Fibroblast of mammary gland (primary cell): ENCODE measurements around the gene DDB1.

Experiments used
- DNase-seq: peaks from one replicate; pipeline ENCODE4 v3.0.0-alpha.2; 2010; ENCODE audit warnings: low read depth
- H3K4me3 ChIP-seq: 2 replicates; pipeline ENCODE4 v1.5.1; 2011; ENCODE audit warnings: low read depth, mild to moderate bottlenecking, low read length, moderate library complexity; ENCODE audit not compliant: control insufficient read depth
- TF ChIP-seq, protein P1 (sequence below): conservative IDR thresholded peaks from 2 replicates; pipeline ENCODE4 v1.5.1; 2011; ENCODE audit warnings: low read depth, low read length, inconsistent platforms; ENCODE audit not compliant: control insufficient read depth, insufficient read depth

Gene DDB1

DNA sequence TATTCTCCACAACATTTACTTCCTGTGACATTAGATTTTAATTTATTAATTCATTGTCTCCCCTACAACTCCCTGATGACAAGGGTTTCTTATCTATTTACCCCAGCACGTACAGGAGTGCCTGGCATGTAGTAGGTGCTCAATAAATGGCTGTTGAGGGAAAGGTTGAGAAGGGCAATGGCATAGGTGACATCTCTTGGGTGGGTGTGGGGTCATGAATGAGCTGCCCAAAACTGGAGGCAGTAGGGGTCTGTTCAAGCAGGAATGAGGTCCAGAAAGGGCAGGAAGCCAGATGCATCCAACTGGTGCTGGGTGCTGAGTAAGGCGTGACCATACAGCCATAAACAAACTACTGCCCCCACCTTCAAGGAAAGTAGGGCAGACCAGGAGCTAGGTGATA lies 40.5 kb downstream of the DDB1 start:
- no peak for DNase-seq
- TF ChIP-seq, protein P1, sequence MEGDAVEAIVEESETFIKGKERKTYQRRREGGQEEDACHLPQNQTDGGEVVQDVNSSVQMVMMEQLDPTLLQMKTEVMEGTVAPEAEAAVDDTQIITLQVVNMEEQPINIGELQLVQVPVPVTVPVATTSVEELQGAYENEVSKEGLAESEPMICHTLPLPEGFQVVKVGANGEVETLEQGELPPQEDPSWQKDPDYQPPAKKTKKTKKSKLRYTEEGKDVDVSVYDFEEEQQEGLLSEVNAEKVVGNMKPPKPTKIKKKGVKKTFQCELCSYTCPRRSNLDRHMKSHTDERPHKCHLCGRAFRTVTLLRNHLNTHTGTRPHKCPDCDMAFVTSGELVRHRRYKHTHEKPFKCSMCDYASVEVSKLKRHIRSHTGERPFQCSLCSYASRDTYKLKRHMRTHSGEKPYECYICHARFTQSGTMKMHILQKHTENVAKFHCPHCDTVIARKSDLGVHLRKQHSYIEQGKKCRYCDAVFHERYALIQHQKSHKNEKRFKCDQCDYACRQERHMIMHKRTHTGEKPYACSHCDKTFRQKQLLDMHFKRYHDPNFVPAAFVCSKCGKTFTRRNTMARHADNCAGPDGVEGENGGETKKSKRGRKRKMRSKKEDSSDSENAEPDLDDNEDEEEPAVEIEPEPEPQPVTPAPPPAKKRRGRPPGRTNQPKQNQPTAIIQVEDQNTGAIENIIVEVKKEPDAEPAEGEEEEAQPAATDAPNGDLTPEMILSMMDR = no peak
- no peak overlapping the region for H3K4me3 ChIP-seq

- DNase-seq = no peak
- no peak overlapping the region for H3K4me3 ChIP-seq
- TF ChIP-seq, protein P1 = no peak
These were observed 41.8 kb downstream of the DDB1 start for GRCh38 chr11:61290905-61291690.

GRCh38 chr11:61287338-61287977 lies 45.4 kb downstream of the DDB1 start:
- no peak overlapping the region for H3K4me3 ChIP-seq
- TF ChIP-seq, protein P1 = no peak
- DNase-seq = no peak

- no peak overlapping the region for H3K4me3 ChIP-seq
- DNase-seq = no peak
- TF ChIP-seq, protein P1 = no peak
These were observed 49.3 kb downstream of the DDB1 start for GRCh38 chr11:61283613-61284012.

- no peak for DNase-seq
- TF ChIP-seq, protein P1 = no peak
- no peak overlapping the region for H3K4me3 ChIP-seq
These were observed 51.2 kb downstream of the DDB1 start for GRCh38 chr11:61281581-61282250.

DNA sequence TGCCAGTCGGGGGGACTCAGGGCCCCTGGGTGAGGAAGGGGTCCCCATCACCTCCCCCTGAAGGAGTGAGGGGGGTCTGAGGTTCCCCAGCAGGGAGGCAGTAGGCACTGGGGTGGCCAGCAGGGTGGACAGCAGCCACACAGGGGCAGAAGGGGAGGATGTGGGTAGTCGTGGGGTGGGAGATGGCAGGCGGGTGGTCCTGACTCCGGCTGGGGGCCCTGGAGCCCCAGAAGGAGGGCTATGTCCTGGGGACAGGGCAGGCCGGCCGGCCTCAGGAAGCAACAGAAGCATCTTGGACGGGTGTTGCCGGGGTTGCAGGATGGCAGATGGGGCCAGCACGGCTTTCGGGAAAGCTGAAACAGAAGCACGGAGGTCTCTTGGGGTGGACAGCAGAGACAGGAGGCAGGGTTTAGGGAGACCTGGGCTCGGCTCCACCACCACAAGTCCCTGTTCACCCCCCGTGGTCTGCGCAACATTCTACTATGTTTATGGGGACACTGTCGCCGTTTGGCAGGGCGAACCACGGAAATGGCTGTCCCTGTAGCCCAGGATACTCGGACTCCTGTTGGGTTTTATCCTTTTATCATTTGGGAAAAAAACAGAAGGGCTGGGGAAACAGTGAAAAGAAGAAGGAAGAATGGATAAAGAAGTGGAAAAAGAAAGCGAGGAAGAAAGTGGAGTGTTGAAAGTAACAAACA lies 51.9 kb downstream of the DDB1 start:
- H3K4me3 ChIP-seq = no peak overlapping the region
- TF ChIP-seq, protein P1 = no peak
- DNase-seq = no peak
